ENCODE measurements around the gene CENPX.
A peak's percentile ranks its signal among the peaks of the same experiment; 100 is the strongest.

CENPX gene

DNA sequence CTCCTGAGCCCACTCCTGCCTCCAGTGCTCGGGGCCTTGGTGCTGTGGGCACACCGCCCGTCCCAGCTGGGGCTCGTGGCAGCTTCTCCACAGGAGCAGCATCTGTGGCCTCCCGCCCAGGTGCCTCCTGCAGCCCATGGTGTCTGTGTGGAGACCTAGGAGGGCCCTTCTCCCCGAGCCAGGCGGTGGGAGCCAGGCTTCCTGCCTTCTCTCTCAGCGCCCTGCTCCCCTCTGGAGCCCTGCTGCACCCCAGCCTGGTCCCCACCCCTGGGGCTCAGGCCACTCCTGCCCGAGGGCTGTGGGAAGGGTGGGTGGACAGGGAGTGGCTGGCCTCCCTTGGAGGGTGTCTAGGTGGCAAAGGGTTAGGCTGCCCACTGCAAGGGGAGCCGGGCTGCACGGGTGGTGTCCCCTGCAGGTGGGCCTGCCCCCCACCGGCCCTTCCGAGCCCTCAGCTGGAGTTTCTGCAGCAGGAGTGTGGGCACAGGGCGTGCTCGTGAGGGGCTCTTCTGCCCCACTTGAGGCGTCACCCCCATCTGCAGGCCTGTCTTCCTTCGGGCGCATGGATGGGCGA lies 11.0 kb downstream of the CENPX start:
- no peak for DNase-seq (ENCODE audit: low read depth)

GRCh38 chr17:82010575-82011525 lies 11.8 kb downstream of the CENPX start:
- no peak for DNase-seq (ENCODE audit: low read depth)

DNA sequence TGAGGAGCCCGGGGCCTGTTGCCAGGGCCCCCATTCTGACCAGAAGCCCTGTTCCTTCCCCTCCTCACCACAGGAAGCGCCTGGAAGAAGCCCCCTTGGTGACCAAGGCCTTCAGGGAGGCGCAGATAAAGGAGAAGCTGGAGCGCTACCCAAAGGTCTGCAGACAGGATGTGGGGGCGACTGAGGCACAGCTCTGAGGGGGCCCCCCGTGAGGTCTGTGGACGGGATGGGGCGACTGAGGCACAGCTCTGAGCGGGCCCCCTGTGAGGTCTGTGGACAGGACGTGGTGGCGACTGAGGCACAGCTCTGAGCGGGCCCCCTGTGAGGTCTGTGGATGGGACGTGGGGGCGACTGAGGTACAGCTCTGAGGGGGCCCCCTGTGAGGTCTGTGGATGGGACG lies 13.3 kb downstream of the CENPX start:
- DNase-seq (ENCODE audit: low read depth), result no peak

- DNase-seq (ENCODE audit: low read depth), result no peak
These were observed 13.7 kb downstream of the CENPX start for GRCh38 chr17:82008941-82009405.

DNA sequence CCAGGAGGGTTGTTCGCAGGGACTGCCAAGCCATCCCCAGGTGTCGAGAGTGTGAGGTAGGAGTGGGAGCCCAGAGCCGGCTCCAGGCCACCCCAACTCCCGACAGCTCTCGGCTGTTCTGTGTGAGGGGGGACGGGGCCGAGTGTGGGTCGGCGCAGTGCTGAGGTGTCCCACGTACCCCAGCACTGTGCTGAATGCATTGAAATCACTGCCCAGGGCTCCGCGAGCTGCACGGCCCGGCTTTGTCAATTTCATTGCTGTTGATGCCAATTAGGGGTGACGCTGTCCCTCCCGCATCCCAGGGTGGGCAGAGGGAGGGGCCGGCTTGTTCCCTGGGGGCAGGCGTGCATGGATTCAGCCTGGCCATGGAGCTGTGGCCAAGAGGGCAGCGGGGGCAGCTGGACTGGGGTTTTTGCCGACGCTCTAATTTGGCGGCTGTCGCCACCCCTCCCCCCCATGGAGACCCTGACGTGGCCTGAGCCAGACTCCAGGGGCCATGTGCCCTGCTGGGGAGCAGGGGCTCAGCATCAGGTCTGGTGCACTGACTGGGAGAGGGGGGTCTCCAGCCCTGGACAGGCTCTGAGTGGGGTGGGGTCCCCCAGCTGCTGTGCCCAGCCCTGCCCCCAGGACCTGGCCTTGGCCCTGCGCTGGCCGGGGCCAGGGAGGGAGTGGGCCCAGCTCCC lies 14.3 kb downstream of the CENPX start:
- no peak for DNase-seq (ENCODE audit: low read depth)

DNA sequence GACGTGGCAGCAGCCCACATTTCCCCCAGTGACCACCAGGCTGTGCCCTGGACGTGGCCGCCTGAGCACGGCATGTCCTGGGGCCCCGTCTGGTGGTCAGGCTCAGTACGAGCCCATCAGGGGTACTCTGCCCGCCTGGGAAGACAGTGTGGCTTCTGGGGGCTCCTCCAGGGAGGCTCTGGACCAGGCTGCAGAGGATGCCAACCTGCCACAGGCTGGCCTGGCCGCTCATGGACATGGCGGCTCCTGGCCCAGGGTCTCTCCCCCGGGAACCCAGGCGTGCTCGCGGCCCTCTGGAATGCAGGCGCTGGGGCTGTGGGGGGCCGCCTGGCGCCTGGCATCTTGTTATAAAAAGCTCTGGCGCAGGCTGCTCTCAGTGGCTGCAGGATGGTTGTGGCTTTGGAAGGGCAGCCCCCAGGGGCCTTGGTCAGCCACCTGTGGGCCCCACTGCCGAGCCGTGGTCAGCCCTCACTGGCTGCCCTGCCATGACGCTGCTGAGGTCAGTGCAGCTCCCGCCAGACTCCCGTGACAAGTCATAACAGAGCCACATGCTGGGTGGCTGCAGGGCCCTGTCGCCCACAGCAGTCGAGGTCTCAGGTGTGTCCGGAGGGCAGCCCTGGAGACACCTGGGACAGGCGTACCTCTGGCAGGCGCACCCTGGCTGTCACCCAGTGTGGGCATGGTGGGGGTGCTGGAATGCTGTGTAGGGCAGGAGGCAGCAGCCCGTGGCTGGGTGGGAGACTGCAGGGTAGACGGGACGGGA lies 15.0 kb downstream of the CENPX start:
- no peak for DNase-seq (ENCODE audit: low read depth)

- DNase-seq (ENCODE audit: low read depth), result no peak
These were observed 15.5 kb downstream of the CENPX start for GRCh38 chr17:82007228-82007494.

- DNase-seq (ENCODE audit: low read depth), result no peak
These were observed 16.0 kb downstream of the CENPX start for GRCh38 chr17:82006468-82007227.

GRCh38 chr17:82005701-82006348 lies 16.9 kb downstream of the CENPX start:
- no peak for DNase-seq (ENCODE audit: low read depth)

- no peak for DNase-seq (ENCODE audit: low read depth)
These were observed 17.9 kb downstream of the CENPX start for GRCh38 chr17:82004517-82005455.

- peak; percentile 92 for DNase-seq (ENCODE audit: low read depth)
These were observed 19.0 kb downstream of the CENPX start for GRCh38 chr17:82003411-82004381.

GRCh38 chr17:82001571-82002056 lies 21.1 kb downstream of the CENPX start:
- no peak for DNase-seq (ENCODE audit: low read depth)

- DNase-seq (ENCODE audit: low read depth), result no peak
These were observed 21.7 kb downstream of the CENPX start for GRCh38 chr17:82000803-82001570.

- DNase-seq (ENCODE audit: low read depth), result no peak
These were observed 22.5 kb downstream of the CENPX start for GRCh38 chr17:81999976-82000802.

GRCh38 chr17:81999587-81999975 lies 23.1 kb downstream of the CENPX start:
- no peak for DNase-seq (ENCODE audit: low read depth)

GRCh38 chr17:81998691-81999438 lies 23.8 kb downstream of the CENPX start:
- DNase-seq (ENCODE audit: low read depth), result no peak

Measured in HS-5 (cell line).